CD4-positive, alpha-beta T cell treated with Interferon gamma for 1 hour (primary cell): ENCODE measurements around the gene RERE.

ENCODE experiments used
- DNase-seq: peaks from one replicate; pipeline ENCODE4 v3.0.0-alpha.2; 2020

The RERE gene

DNA sequence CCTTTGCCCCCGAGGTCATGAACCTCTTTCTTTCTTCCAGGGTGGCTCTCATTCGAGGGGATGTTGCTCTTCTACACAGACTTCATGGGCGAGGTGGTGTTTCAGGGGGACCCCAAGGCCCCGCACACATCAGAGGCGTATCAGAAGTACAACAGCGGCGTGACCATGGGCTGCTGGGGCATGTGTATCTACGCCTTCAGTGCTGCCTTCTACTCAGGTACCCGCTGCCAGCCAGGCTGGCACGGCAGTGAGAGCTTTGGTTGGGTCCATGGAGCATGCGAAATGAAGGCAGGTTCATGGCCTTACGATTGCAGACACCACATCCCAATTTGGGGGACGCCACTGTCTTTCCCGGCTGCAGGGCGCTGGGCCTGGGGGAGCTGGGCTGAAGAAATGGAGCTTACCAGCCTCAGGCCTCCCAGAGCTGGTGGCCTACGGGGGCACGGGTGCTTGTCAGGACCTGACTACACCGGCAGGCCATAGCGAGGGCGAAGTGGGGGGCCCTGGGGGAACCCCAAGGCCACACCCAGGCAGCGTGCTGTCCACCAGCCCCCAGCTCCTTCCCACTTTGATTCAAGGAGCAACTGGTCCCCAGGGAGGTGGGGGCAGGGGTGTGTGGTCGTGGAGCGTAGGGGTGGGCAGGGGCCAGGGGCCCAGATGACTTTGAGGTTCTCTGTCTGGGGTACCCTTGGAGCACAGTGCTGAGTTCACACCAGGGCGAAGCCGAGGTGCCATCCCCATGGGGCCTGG, 479.5 kb downstream of the RERE start:
- no peak for DNase-seq

DNA sequence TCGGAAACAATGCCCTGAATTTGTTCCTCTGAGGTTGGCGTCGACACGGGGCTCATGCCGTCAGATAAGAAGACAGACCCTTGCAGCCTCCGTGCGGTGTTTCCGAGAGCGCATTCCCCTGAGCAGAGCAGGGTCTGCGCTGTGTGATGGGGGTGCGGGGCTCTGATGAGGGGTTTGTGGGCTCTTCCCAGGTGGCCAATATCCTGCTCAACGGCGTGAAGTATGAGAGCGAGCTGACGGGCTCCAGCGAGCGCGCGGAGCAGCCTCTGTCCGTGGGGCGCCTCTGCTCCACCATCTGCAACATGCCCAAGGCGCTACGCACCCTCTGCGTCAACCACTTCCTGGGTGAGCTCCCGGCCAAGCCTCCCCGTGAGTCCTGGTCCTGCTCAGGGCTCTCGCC, 482.2 kb downstream of the RERE start:
- no peak for DNase-seq

DNA sequence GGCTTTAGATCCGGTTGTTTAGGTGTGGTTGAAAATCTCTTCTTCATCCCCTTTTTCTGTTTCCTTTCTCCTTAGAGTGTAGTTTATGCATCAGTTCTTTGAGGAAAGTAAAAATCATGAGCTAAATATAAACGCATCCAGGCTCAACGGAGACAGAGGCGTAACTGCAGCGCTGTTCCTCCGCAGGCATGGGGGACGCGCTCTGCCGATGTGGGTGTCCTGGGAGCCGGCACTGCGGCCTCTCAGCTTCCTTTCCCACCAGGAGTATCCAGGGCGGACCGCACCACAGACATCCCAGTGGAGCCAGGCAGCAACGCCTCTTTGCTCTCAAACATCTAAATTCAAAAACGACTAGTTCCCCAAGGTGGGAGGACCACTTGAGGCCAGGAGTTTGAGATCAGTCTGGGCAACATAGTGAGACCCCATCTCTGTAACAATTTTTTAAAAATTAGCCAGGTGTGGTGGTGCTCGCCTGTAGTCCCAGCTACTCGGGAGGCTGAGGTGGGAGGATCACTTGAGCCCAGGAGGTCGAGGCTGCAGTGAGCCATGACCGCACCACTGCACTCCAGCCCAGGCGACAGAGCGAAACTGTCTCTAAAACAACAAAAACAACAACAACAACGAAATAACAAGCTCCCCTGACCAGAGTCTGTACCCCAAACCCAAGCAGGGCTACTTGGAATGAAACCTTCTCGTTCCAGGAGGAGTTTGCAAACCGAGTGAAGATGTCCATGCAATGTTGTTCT, 483.2 kb downstream of the RERE start:
- no peak for DNase-seq

DNA sequence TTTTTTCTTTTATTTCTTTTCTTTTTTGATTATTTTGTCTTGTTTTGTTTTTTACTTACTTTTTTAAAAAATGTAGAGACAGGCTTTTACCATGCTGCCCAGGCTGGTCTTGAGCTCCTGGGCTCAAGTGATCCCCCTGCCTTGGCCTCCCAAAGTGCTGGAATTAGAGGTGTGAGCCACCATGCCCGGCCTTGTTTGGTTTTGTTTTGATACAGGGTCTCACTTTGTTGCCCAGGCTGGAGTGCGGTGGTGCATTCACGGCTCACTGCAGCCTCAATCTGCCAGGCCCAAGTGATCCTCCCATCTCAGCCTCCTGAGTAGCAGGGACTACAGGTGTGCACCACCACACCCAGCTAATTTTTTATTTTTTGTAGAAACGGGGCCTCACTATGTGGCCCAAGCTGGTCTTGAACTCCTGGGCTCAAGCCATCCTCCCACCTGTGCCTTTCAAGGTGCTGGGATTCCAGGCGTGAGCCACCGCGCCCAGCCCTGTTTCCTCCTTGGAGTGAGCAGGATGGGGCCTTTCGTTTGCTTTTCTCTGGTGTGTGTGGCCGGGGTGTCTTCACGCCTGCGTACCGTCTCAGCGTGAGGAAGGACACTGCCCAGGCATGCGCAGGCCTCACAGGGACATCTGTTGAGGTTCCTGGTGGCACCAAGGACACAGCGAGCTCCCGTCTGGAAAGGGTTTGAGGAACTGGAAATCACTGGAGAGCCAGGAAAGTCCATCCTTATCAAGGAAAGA, 484.0 kb downstream of the RERE start:
- no peak for DNase-seq

DNA sequence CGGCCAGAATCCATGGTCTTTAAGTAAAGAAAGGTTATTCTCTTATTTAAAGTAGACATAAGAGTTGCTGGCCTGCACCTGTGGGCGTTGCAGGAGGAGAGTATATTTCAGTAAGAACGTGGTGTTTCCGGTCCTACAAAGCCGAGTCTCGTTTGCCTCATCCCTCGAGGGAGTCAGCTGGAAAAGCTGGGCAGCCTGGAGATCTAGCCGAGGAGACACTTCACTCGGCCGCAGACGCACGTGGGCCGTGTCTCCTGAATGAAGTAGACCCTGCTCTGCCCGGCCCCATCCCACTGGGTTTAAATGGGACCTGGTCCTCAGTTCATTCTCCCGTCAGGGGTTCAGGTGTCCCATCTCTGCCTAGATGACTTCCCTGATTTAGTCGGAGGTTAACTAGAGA, 484.6 kb downstream of the RERE start:
- no peak for DNase-seq

DNA sequence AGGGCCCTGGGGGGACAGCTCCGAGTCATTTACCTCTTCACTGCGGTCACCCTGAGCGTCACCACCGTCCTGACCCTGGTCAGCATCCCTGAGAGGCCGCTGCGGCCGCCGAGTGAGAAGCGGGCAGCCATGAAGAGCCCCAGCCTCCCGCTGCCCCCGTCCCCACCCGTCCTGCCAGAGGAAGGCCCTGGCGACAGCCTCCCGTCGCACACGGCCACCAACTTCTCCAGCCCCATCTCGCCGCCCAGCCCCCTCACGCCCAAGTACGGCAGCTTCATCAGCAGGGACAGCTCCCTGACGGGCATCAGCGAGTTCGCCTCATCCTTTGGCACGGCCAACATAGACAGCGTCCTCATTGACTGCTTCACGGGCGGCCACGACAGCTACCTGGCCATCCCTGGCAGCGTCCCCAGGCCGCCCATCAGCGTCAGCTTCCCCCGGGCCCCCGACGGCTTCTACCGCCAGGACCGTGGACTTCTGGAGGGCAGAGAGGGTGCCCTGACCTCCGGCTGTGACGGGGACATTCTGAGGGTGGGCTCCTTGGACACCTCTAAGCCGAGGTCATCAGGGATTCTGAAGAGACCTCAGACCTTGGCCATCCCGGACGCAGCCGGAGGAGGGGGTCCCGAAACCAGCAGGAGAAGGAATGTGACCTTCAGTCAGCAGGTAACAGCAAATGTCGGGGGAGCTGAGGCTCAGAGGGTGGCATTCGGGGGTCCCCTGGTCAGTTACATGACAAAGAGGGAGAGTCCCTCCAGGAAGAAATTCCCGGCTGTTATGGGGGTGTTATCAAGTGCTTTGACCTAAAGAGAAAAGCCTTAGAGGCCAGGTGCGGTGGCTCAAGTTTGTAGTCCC, 486.9 kb downstream of the RERE start:
- DNase-seq: no peak

DNA sequence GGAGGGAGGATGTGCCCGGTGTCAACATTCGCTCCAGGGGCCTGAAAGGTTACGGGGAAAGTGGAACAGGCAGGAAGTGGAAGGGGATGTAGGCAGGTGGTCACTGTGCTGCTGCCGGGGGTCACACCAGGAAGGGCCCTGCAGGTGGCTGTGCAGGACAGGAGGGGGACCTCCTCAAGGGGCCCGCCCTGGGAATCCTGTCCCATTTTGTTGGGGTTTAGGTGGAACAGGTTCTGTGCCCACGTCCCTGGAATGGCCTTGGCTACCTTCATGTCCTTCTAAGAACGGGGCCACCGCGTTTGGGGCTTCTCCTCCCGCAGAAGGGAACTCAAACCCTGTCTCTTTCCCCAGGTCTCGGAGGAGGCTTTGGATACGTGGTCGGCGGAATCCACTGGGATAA, 487.6 kb downstream of the RERE start:
- DNase-seq: no peak

DNA sequence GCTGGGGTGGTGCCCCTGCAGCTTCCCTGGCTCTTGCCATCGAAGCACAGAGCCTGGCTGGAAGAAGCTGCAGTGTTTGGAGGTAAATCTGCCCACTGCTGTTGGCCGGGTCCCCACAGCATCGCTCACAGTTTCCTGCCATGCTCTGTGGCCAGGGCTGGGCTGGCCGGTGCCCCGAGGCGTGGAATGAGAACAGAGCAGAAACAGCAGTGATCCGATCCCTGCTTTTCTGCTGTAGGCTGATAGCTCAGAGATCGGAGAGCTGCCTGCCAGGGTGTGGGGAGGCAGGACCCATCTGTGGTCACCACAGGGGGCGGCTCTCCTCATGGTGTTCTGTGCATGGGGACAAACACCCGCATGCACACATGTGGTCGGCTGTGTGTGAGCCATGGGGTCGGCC, 488.0 kb downstream of the RERE start:
- no peak for DNase-seq

DNA sequence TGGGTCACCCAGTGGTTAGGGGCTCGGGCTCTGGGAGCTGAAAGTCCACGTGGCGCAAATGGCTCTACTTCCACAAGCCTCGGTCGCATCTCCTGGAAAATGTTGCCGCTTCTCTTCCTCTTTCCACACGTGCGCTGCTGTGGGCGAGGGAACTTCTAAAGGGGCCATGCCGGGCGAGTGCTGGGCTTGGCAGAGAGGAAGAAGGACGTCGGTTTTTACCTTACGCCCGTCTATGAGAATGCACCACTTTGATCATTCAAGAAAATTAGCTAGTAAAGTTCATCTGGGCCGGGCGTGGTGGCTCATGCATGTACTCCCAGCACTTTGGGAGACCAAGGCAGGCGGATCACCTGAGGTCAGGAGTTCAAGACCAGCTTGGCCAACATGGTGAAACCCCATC, 489.2 kb downstream of the RERE start:
- no peak for DNase-seq

DNA sequence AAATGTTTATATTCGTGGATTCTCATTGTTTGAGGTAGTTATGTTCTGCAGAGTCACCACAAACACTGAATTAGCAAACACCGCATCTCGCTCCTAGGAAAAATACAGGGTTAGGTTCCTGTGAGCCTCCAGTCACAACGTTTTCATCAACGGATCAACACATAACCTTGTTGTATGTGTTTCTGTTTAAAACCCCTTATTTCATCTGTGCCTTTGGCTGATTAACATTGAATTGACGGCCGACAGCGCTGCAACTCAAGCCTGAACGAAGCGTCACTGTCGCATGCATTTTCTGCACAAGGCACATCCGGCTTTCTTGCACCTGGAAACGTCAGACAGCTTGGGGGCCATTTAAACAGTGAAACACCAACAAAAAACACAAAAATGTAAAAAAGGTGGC, 491.2 kb downstream of the RERE start:
- no peak for DNase-seq

DNA sequence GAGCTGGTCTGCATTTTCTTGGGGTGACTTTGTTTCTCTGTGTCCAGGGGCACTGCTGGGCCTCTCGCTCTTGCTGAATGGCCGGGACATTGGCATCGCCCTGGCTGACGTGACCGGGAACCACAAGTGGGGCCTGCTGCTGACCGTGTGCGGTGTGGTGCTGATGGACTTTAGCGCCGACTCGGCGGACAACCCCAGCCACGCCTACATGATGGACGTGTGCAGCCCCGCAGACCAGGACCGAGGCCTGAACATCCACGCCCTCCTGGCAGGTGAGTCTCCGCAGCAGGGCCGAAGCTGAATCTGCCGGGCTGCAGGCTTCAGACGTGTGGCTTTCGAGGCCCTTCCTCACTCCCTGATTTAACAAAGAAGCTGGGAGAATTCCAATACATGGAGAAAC, 491.7 kb downstream of the RERE start:
- DNase-seq: no peak

DNA sequence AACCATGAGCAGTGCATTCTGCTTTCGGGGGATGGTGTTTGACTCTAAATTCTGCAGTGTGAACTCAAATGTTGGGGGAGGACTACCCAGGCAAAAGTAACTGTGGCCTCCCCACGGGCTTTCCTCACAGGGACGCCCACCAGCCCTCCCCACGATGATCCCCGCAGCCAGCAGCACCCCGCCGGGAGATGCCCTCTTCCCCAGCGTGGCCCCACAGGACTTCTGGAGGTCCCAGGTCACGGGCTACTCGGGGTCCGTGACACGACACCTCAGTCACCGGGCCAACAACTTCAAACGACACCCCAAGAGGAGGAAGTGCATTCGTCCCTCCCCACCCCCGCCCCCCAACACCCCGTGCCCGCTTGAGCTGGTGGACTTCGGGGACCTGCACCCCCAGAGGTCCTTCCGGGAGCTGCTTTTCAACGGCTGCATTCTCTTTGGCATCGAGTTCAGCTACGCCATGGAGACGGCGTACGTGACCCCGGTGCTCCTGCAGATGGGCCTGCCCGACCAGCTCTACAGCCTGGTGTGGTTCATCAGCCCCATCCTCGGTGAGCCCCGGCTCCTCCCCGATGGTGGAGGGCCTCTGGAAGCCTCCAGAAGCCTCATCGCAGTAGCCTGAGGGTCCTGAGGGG, 493.1 kb downstream of the RERE start:
- DNase-seq: no peak

DNA sequence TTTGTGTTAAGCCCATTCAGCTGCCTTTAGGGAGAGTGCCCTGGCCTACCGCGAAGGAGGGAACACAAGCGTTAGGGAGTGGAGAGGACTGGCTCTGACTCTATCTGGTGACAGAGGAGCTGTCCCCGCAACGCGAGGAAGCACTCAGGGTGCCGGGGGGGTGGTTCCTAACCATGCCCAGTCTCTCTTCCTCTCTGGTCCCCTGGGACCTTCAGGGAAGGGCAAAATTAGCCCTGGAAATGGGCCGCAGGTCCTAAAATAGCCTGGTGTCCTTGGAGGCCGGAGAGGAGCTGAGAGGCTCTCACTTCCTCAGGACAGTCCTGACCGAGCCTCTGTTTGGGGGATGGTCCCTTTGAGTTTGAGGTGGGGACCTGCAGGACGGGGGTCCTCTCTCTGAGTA, 493.7 kb downstream of the RERE start:
- DNase-seq: no peak

DNA sequence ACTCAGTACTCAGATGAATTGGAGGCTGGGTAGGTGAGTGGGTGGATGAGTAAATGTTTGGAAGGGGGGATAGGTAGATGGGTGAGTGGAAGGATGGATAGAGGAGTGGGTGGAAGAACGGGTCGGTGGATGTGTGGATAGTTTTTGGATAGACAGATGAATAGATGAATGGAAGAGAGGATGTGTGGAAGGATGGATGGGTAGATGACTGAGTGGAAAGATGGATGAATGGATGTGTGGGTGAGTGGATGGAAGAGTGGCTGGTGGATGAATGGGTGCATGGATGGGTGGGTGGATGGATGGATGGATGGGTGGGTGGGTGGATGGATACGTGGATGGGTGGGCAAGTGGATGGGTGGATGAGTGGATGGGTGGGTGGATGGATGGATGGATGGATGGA, 495.8 kb downstream of the RERE start:
- DNase-seq: no peak

DNA sequence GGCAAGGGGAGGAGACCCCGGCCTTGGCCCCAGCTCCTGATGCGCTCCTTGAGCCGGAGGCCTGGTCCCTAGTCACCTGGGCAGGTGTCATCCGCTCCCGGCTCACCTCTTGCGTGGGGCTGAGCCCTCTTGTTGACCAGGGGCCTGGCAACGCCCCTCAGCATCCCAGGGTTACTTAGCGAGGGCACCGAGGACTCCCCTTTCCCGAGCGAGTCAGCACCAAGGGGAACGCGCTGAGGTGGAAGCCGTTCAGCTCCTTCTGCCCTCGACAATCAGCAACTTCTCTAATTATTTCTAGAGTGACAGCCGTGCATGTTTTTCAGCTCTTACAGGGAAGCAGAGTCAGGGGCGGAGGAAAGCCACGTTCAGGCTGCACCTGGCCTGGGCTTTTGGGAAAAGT, 499.0 kb downstream of the RERE start:
- no peak for DNase-seq

DNA sequence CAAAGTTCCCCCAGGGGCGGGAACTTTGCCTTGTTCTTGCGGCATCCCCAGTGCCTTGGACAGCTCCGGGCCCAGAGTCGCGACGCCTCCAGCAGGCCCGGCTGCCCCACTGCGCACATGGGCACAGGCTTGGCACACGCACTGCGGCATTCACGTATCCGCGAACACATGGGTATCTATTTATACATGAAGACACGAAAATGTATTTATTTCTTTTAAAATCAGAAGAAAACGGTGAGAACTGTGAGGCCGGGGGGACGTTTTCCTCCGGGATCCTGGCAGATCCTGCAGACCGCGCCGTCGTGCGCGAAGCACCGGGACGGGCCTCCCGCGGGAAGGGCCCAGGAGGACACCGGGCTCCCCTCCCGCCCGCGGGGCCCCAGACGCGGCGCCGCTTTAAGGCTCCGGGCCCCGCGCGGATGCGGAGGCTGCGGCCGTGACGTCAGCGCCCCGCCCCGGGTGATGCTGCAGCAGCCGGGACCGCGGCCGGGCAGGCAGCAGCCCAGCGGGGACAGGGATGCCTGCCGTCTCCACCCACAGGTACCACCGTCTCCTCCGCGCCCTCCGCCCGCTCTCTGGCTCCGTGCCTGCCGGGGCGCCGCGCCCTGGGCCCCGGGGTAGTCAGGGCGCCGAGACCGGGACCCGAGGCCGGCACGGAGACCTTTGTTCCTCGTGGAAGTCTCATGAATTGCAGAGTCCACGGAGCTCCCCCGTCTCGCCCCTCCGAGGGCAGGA, 499.6 kb downstream of the RERE start, which contains the start of gene SLC45A1:
SLC45A1 (plus strand) TSS at position 468 of the 735 bp plus-strand sequence. CDS start 6,216 bp downstream, outside the sequence.
- DNase-seq: peak; percentile 75

DNA sequence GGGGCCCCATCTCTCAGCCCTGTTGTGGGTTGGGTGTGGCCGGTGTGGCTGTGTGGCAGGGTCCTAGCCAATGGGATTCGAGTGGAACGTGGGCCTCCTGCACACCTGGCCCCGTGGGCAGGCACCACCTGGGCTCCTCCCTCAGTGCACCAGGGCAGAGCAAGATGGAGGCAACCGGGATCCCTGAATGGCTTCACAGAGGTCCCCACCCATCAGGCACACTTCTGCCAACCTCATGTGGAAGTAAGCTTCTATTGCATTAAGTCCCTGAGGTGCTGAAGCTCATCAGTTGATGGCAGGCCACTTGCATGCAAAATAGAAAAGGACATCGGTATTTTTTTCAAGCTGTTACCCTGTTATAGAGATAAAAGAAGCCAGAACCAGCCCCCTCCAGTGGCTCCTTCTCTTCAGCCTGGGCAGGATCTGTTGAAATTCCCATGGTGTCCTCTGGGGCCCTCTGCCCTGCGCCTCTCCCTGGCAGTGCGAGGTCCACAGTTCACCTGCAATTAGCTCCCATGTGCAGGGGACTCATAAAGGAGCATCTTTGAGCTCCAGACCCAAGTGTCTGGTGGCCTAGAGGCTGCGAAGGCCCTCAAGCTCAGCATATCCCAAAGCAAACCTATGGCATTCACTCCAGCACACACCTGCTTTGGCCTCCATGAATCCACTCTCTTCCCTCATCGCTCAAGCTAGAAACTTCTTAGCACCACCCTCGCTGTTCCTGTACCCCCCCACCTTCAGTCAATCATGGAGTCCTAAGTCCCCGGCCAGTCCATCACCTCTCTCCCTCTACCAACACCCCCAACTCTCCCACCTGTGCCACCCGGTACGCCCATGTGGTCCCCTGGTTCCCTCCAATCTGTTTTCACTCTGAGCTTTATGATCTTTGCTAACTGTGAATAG, 501.6 kb downstream of the RERE start:
- DNase-seq: no peak

DNA sequence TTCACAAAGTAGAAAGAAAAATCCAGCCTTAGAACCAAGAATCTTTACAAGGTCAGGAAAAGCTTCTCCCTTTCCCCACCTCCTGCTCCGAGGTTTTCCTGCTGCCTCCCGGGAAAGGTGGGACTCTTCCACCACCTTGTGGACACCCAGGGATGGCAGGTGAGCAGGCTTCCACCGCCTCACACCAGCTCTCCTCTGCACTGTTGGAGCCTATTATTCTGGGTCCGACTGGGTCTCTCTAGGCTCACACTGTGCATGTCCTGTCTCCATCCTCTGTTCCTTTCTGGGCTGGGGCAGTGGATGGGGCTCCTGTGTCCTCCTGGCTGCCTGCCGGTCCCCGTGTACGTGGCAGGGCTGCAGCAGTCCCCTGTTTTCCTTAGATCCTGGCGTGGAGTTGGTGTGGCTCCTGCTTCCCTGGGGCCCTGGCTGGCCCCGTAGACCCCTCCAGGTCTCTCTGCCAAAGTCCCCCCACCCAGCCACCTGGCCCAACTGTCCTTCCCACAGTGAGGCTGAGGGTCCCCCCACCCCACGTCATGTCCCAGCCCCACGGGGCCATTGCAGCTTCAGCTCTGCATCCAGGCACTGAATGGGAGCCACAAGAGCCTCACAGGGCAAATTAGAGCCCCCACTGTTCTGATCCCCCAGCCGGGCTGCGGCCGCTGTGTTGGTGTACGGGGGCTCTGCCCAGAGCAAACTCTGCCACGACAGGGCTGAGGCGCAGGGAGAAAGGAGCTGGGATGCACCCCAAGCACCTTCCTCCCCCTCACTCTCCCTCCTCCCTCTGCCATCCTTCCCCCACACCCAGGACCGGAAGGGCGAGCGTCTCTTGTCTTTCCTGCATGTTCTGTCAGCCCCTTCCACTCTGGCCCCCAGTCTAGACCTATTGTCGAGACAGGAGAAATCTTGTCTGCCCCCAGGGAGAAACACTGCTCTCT, 502.8 kb downstream of the RERE start:
- peak; percentile 23 for DNase-seq

DNA sequence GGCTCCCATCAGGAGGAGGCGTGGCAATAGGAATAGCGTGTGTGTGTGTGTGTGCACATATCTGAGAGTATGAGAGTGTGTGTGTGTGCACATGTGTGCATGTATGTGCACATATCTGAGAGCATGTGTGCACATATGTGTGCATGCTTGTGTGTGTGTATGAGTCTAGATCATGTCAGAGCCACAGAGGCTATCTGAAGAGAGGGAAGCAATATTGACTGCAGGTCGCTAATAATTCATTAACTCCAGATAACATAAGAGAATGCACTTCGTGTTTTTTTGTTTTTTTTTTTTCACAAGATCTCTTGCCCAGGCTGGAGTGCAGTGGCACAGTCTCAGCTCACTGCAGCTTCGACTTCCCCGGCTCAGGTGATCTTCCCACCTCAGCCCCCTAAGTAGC, 504.2 kb downstream of the RERE start:
- no peak for DNase-seq
